Embryonic facial prominence (tissue), 1 donor: ENCODE results near the gene ADCY9.

Source experiments
- DNase-seq: peaks from one replicate; pipeline ENCODE4 v3.0.0-alpha.2; 2016; ENCODE audit errors: extremely low spot score

Gene ADCY9

GRCh38 chr16:4032768-4033167 is 83.5 kb downstream of the ADCY9 start:
- no peak for DNase-seq

- no peak for DNase-seq
These were observed 88.1 kb downstream of the ADCY9 start for GRCh38 chr16:4028144-4028543.

- DNase-seq = no peak
These were observed 89.4 kb downstream of the ADCY9 start for GRCh38 chr16:4026854-4027253.

GRCh38 chr16:4025428-4025827 is 90.8 kb downstream of the ADCY9 start:
- DNase-seq = no peak

- no peak for DNase-seq
These were observed 94.3 kb downstream of the ADCY9 start for GRCh38 chr16:4021916-4022315.

- no peak for DNase-seq
These were observed 95.0 kb downstream of the ADCY9 start for GRCh38 chr16:4021070-4021779.

- DNase-seq = no peak
These were observed 96.9 kb downstream of the ADCY9 start for GRCh38 chr16:4019371-4019791.

GRCh38 chr16:4018391-4018790 is 97.9 kb downstream of the ADCY9 start:
- DNase-seq = no peak

- no peak for DNase-seq
These were observed 98.4 kb downstream of the ADCY9 start for GRCh38 chr16:4017807-4018206.

GRCh38 chr16:4016658-4017057 is 99.6 kb downstream of the ADCY9 start:
- DNase-seq = no peak

GRCh38 chr16:4016005-4016352 is 100.3 kb downstream of the ADCY9 start:
- DNase-seq = no peak

GRCh38 chr16:4015275-4016004 is 100.8 kb downstream of the ADCY9 start:
- no peak for DNase-seq

- DNase-seq = no peak
These were observed 104.2 kb downstream of the ADCY9 start for GRCh38 chr16:4011940-4012629.

GRCh38 chr16:4011225-4011939 is 104.9 kb downstream of the ADCY9 start:
- no peak for DNase-seq

GRCh38 chr16:4010225-4011158 is 105.8 kb downstream of the ADCY9 start:
- DNase-seq = no peak

GRCh38 chr16:4009177-4009576 is 107.1 kb downstream of the ADCY9 start:
- DNase-seq = no peak

GRCh38 chr16:4008116-4008515 is 108.1 kb downstream of the ADCY9 start:
- DNase-seq = no peak

GRCh38 chr16:4006397-4006999 is 109.7 kb downstream of the ADCY9 start:
- no peak for DNase-seq

- DNase-seq = no peak
These were observed 110.5 kb downstream of the ADCY9 start for GRCh38 chr16:4005731-4006130.

GRCh38 chr16:4005281-4005680 is 111.0 kb downstream of the ADCY9 start:
- no peak for DNase-seq

GRCh38 chr16:4004206-4004605 is 112.0 kb downstream of the ADCY9 start:
- DNase-seq = no peak
